ENCODE measurements around the gene AK2. TPM values are rescaled to one million over a fixed set of nuclear protein-coding genes. Genes with fewer than 3 reads are reported as not detected.

The AK2 gene
- total RNA-seq, 1 experiment from 2014 or later = 191 TPM

- Histone ChIP-seq H4K20me1 (ENCODE audit: insufficient read depth) (peaks cover 6% of the 10 kb centered on the region; the same call in 1 of the 2 replicates), H3K27ac (peak overlapping the region; percentile 31; the same call in 1 of the 2 replicates), H3K4me1 (replicated peaks; ENCODE audit: insufficient read depth) (peaks cover 61% of the 10 kb centered on the region), H3K27me3 (ENCODE audit: insufficient read depth, low read depth) (no peaks in the 10 kb centered on the region), H3K4me3 (no peak overlapping the region), H3K36me3 (ENCODE audit: low read depth) (peaks cover 44% of the 10 kb centered on the region), H3K79me2 (ENCODE audit: low read depth) (no peaks in the 10 kb centered on the region), H3K9me2 (ENCODE audit: insufficient read depth) (no peaks in the 10 kb centered on the region), H2AFZ (no peak overlapping the region), H3K4me2 (peak overlapping the region; percentile 52), H3K9me3 (ENCODE audit: insufficient read depth, low read depth) (no peaks in the 10 kb centered on the region), H3F3A (ENCODE audit: insufficient read depth, low read depth) (peaks cover 60% of the 10 kb centered on the region)
- no peak for TF ChIP-seq EZH2 (IDR thresholded peaks at IDR 0.05; ENCODE audit: low read depth)
- TF ChIP-seq CTCF (conservative IDR thresholded peaks at IDR 0.05) = no peak
- intact Hi-C loops (cut with micrococcal nuclease; ENCODE audit: unreplicated experiment) = no loop called here
- ChIA-PET CTCF (no interaction called here), POLR2A (ENCODE audit: unreplicated experiment) (interaction anchor here (0.6 kb wide), 1 partner anchor 597 kb away, joined by 6 read pairs; no protein-coding TSS in a partner anchor)
- DNase-seq = peak in 1 of 2 experiments; percentile 77
- BruUV-seq (replicated peaks) = no TSS peak
Observed at GRCh38 chr1:33013791-33014190, 22.9 kb downstream of the AK2 start.

- DNase-seq = no peak
- no peak for TF ChIP-seq EZH2 (IDR thresholded peaks at IDR 0.05; ENCODE audit: low read depth)
- TF ChIP-seq CTCF (conservative IDR thresholded peaks at IDR 0.05) = no peak
- H3K9me3 ChIP-seq (ENCODE audit: insufficient read depth, low read depth) = no peaks in the 10 kb centered on the region
- BruUV-seq (replicated peaks) = no TSS peak
- H3K27me3 ChIP-seq (ENCODE audit: insufficient read depth, low read depth) = no peaks in the 10 kb centered on the region
- H3K9me2 ChIP-seq (ENCODE audit: insufficient read depth) = no peaks in the 10 kb centered on the region
- ChIA-PET CTCF (interaction anchor here (0.6 kb wide), 1 partner anchor 67 kb away, joined by 8 read pairs; no protein-coding TSS in a partner anchor), POLR2A (ENCODE audit: unreplicated experiment) (no interaction called here)
- intact Hi-C loops (cut with micrococcal nuclease; ENCODE audit: unreplicated experiment) = no loop called here
- H3K4me3 ChIP-seq = no peak overlapping the region
- H3K4me1 ChIP-seq (replicated peaks; ENCODE audit: insufficient read depth) = peaks cover 78% of the 10 kb centered on the region
- no peak overlapping the region for H3K4me2 ChIP-seq
- no peak overlapping the region for H3K27ac ChIP-seq
- no peak overlapping the region for H2AFZ ChIP-seq
- H3F3A ChIP-seq (ENCODE audit: insufficient read depth, low read depth) = peaks cover 67% of the 10 kb centered on the region
- H3K36me3 ChIP-seq (ENCODE audit: low read depth) = peaks cover 41% of the 10 kb centered on the region
- H4K20me1 ChIP-seq (ENCODE audit: insufficient read depth) = peaks cover 6% of the 10 kb centered on the region; the same call in 1 of the 2 replicates
- no peaks in the 10 kb centered on the region for H3K79me2 ChIP-seq (ENCODE audit: low read depth)
Observed at GRCh38 chr1:33012165-33012564, 24.5 kb downstream of the AK2 start.

- Histone ChIP-seq H3K9me3 (ENCODE audit: insufficient read depth, low read depth) (no peaks in the 10 kb centered on the region), H3K4me2 (no peak overlapping the region), H3K36me3 (ENCODE audit: low read depth) (peaks cover 37% of the 10 kb centered on the region), H3K27ac (0 out of 2 replicates have a peak overlapping the region, but pooled peaks have one; percentile 5), H3F3A (ENCODE audit: insufficient read depth, low read depth) (peaks cover 64% of the 10 kb centered on the region), H3K27me3 (ENCODE audit: insufficient read depth, low read depth) (no peaks in the 10 kb centered on the region), H3K79me2 (ENCODE audit: low read depth) (peaks cover 9% of the 10 kb centered on the region; the same call in 1 of the 2 replicates), H3K4me3 (no peak overlapping the region), H4K20me1 (ENCODE audit: insufficient read depth) (peaks cover 10% of the 10 kb centered on the region), H2AFZ (no peak overlapping the region), H3K4me1 (replicated peaks; ENCODE audit: insufficient read depth) (peaks cover 87% of the 10 kb centered on the region), H3K9me2 (ENCODE audit: insufficient read depth) (no peaks in the 10 kb centered on the region)
- intact Hi-C loops (cut with micrococcal nuclease; ENCODE audit: unreplicated experiment) = no loop called here
- no peak for DNase-seq
- BruUV-seq (replicated peaks) = no TSS peak
- CTCF ChIA-PET = no interaction called here
- no peak for TF ChIP-seq CTCF (conservative IDR thresholded peaks at IDR 0.05)
- no peak for TF ChIP-seq EZH2 (IDR thresholded peaks at IDR 0.05; ENCODE audit: low read depth)
- POLR2A ChIA-PET (ENCODE audit: unreplicated experiment) = no interaction called here
Observed at GRCh38 chr1:33010932-33011731, 25.6 kb downstream of the AK2 start.
